GM18867 (cell line): ENCODE data around the gene UBASH3B.

Experiments
- ATAC-seq: cut with Tn5 transposase; IDR thresholded peaks from one replicate; pipeline ENCODE4 v1.9.1; 2021; ENCODE audit warnings: mild to moderate bottlenecking, moderate library complexity; ENCODE audit not compliant: unreplicated experiment

UBASH3B gene

DNA sequence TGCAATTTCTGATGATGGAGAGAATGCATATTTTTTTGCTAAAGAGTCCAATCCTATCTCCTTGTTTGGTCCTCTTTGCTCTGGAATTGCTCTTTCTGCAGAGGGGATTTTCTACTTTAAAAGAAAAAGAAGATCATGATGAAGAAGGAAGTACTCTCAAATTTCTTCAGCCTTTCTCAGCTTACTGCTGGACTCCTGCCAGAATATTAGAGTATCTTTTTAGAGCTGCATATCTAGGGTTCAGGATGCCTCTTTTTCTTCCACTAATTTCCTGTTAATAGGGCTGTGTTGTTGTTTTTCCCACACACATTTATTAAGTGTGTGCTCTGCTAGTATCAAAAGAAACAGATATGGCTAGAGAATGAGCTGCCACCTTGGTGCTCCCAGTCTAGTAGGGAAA, 18.2 kb downstream of the UBASH3B start:
- ATAC-seq, result no peak

- no peak for ATAC-seq
Observed at GRCh38 chr11:122676638-122677037, 21.1 kb downstream of the UBASH3B start.

- no peak for ATAC-seq
Observed at GRCh38 chr11:122677256-122677655, 21.7 kb downstream of the UBASH3B start.

GRCh38 chr11:122678406-122678805, 22.9 kb downstream of the UBASH3B start:
- ATAC-seq, result no peak

DNA sequence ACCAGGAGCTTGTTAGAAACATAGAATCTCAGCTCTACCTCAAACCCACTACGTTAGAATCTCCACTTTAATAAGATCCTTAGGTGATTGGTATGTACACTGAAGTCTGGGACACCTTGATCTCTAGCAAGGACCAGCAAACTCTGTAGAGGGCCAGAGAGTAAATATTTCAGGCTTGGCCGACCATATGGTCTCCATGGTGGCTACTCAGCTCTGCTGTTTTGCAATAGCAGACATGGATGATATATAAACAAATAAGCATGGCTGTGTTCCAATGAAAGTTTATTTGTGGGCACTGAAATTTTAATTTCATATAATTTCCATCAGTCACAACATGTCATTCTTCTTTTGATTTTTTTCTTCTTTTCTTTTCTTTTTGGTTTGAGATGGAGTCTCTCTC, 23.9 kb downstream of the UBASH3B start:
- ATAC-seq, result no peak

DNA sequence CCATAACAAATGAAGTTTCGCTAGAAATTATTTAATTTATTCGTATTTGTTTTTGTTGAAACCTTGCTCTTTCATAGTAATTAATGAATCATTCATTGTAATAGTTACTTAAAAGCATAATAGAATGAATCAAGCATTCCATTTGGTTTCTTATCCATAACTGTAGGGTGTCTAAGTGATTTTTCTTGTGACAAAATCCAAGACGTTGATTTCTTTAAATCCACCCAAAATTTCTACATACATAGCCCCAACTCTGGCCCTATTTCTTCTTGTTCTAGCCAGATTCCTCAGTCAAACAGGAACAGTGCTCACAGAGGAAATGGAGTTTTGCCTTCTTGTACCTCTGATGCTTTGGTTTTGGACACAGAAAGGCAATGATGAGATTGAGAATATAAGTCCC, 25.5 kb downstream of the UBASH3B start:
- ATAC-seq, result no peak

GRCh38 chr11:122681735-122682134, 26.2 kb downstream of the UBASH3B start:
- no peak for ATAC-seq

- ATAC-seq, result no peak
Observed at GRCh38 chr11:122682464-122682863, 26.9 kb downstream of the UBASH3B start.

DNA sequence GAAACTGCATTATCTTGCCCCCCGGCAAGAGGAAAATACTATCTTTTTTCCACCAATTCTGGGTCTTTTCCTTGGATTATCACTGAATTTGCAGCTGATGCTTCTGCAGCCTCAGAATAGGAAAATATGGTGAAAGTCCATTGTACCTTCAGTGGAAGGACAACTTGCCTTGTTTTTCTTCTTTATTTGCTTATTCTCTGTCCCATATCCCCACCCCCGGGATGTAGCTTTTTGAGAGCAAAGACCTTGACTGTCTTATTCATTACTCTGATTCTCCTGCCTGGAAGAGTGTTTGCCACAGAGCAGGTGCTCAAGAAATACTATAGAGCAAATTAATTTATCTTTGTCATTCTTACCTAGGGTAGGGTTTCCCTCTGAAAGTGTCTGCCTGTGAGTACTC, 29.5 kb downstream of the UBASH3B start:
- ATAC-seq, result no peak

DNA sequence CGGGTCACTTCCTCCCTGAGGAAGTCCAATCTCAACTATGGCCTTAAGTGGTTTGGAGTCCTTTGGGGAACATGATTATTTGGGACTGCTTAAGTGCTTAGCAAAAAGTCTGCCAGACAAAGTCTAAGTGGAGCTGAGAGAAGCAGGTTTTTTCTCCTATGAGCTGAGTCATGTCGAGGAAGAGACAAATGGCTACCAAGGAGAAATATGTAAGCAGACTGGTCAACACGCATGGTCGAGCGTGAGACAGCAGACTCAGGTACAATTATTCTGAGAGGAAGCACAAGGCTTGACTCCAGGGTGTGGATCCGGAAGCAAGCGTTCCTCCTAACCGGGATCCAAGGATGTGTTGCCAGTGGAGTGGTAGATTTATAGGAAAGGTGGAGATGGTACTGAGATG, 30.6 kb downstream of the UBASH3B start:
- no peak for ATAC-seq

DNA sequence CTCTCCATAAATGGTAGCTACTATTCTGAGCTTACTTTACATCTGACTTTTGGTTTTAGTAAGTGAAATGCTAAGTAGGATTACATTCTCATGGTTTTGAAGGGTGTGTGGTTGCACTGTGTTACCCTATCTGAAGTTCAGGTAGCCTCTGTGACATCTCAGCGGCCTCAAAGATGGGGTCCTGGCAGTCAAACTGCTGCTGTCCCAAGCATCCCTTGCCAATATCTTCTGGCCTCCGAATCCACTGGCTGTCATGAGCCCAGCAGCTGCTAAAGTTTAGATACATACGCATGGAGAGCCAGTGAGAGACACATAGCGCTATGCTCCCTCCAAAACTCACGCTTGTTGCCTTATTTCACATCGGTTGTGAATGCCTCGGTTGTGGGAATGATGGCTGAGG, 34.9 kb downstream of the UBASH3B start:
- ATAC-seq, result no peak

GRCh38 chr11:122690801-122691548, 35.5 kb downstream of the UBASH3B start:
- ATAC-seq, result no peak

DNA sequence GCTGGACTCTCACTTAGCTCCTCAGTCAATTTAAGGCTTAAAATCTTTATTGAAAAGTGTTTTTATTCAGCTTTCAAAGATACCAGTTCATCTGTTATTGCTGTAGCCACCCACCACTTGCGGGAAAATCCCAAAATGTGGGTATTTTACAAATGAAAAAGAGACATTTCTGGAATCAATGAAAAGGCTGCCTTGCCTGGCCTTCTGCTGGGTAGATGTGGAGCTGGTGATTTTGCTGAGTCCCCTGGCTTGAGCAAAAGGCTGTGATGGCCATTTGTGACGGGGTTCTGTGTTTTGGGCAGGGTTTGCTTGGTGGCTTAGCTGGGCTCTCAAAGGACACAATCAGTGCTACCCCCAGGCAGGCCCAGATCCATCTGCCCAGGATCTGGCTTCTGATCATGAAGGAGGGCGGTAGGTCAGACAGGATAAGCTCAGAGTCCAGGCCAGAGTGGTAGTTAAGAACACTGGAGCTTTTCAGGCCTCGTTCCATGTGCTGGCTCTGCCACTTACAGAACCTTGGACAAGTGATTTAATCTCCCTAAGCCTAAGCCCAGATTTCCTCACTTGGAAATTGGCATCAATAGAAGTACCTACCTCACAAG, 36.1 kb downstream of the UBASH3B start:
- ATAC-seq, result no peak

GRCh38 chr11:122692444-122692843, 36.9 kb downstream of the UBASH3B start:
- ATAC-seq, result no peak

- ATAC-seq, result no peak
Observed at GRCh38 chr11:122695076-122695615, 39.6 kb downstream of the UBASH3B start.

DNA sequence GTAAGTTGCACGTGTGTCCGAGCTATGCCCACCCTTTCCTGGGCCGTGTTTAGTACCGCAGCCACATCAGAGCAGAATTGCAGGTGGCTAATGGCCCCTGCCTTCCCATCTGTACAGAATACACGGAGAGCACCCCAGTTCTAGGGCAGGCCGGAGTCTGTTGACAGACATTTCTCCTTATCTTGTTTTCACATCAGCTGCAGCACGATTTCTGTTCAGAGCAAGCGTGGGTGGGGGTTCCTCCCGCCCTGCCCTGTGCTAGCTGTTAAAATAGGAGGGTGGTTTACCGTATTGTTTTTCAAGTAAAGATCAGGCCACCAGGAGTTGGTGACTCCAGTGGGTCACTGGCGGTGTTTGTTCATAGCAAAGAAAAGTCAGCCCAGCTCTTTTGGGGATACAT, 41.1 kb downstream of the UBASH3B start:
- ATAC-seq, result peak; percentile 49

- peak; percentile 80 for ATAC-seq
Observed at GRCh38 chr11:122697636-122698167, 42.2 kb downstream of the UBASH3B start.

DNA sequence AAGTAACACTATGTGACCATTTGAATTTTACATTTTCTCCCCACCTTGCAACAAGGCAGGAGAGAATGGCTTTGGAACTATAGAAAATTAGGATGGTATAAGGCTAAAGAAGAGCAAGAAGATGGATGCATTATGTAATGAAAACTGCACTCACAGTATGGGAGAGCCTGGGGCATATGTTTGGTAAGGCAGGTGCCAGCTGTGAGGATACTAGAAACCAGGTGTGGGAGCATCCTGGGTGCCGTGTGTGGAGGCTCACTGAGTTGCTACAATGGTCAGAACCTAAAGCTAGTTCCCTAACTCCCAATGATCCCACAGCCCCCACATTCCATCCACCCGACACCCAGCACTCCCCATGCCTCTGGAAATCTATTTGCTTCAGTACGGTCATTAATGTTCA, 42.9 kb downstream of the UBASH3B start:
- no peak for ATAC-seq

DNA sequence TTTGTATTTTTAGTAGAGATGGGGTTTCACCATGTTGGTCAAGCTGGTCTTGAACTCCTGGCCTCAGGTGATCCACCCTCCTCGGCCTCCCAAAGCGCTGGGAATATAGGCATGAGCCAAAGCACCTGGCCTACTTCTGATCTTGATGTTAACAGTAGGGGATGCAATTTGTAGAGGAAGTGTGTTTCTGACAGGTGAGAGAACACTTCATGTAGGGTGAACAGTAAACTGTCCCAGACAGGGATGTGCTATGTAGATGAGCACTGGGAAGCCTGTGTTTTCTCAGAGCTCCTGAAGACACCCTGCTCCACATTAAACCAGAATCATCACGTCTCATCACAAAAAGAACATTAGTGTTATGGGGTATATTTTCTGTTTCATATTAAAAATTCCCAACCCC, 45.1 kb downstream of the UBASH3B start:
- no peak for ATAC-seq

DNA sequence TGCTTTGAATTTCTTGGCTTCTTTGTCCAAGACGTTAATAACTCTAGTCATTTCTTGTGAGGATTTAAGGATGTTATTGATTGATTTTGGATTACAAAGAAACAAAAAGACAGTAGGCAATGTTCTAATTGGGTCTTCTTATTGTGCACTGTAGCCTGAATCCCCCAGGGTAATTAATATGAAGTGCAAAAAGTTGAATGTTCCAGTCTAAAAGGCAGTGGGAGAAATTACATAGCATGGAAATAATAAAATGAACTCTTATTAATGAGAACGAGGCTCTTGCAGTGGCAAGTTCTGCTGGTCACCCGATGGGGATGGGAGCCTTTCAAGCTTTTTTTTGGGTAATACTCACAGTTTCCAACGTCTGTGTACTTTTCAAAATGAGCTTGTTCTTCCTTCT, 45.6 kb downstream of the UBASH3B start:
- no peak for ATAC-seq

- no peak for ATAC-seq
Observed at GRCh38 chr11:122703541-122704272, 48.2 kb downstream of the UBASH3B start.

DNA sequence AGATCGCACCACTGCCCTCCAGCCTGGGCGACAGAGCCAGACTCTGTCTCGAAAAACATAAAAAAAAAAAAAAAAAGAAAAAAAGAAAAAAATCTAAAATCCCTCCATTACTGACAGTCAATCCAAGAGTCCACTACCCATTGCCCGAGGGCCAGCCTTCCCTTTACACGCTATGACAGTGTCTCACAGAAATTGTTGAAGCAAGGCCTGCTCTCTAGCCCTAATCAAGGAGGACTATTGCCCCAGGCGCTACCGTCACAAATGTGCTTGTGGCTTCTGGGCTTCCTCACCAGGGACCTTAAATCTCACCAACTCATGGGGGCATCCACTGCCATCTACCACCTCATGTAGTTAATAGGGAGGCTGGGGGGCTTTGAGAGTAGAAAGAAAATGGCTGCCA, 49.9 kb downstream of the UBASH3B start:
- ATAC-seq, result no peak
